Adrenal gland (tissue), 12 donors: Measurements from ENCODE around the gene CEP89. TPM values are rescaled to one million over a fixed set of nuclear protein-coding genes. Genes with fewer than 3 reads are reported as not detected.

ENCODE experiments used
- DNase-seq, 7 donors: peaks; one replicate each; pipeline ENCODE4 v3.0.0-alpha.2; 2019 to 2020
- H3K27ac ChIP-seq, 5 donors: fragments of 200-600 bp; sonication (generic) in 4 of 5; 1 replicate in 3 of 5; 2 replicates in 2 of 5; pipeline versions ENCODE4 v1.5.1 to v1.8.0; 2016 to 2020; ENCODE audit warnings: mild to moderate bottlenecking in 1 of 5
- H3K27me3 ChIP-seq: fragments of 200-600 bp; 2 replicates; pipeline ENCODE4 v1.8.0; 2021
- H3K36me3 ChIP-seq, 2 donors: fragments of 200-600 bp; replicated peaks in 1 of 2; 1 replicate in 1 of 2; 2 replicates in 1 of 2; pipeline versions ENCODE4 v1.5.1 to v1.8.0; 2018 to 2022
- H3K4me1 ChIP-seq, 2 donors: fragments of 200-600 bp; replicated peaks in 1 of 2; 1 replicate in 1 of 2; 2 replicates in 1 of 2; pipeline versions ENCODE4 v1.5.1 to v1.8.0; 2018 to 2021
- H3K4me3 ChIP-seq, 4 donors: fragments of 200-600 bp; sonication (generic) in 3 of 4; one replicate each; pipeline ENCODE4 v1.5.1; 2016 to 2018
- H3K9me3 ChIP-seq, 3 donors: fragments of 200-600 bp; sonication (generic) in 1 of 3; replicated peaks in 1 of 3; 1 replicate in 2 of 3; 2 replicates in 1 of 3; pipeline versions ENCODE4 v1.5.1 to v1.8.0; 2016 to 2021
- POLR2A ChIP-seq, 2 donors: fragments of 450-650 bp; IDR thresholded peaks; one replicate each; pipeline ENCODE4 v1.6.1; 2017; ENCODE audit warnings: antibody characterized with exemption in 2 of 2, mild to moderate bottlenecking in 2 of 2, moderate library complexity in 1 of 2
- WGBS, 4 donors: extraction: QIAGEN DNeasy Blood & Tissue Kit in 2 of 4; methylation state at CpG; one replicate each; pipeline versions ENCODE4 v1.1.5 to v1.1.7; 2013 to 2017; 5-methylcytosine and 5-hydroxymethylcytosine counted together
- intact Hi-C, 2 donors: fragments of 100-400 bp; cut with DNase I; formaldehyde crosslinking; loops; one replicate each; pipeline versions ENCODE4 v1.14.1 to v1.15.0; 2022 to 2023
- polyA plus RNA-seq, 3 donors: library from polyadenylated mRNA; stranded (reverse); fragments of 200-250 nt in 2 of 3; fragments of 350-450 nt in 1 of 3; fragmentation: Illumina TruSeq in 1 of 3; extraction: RNeasy Lipid Tissue Mini Kit (QIAGEN cat#74804) in 1 of 3; gene quantifications; one replicate each; pipeline ENCODE4 v1.2.3, GENCODE V29; 2013 to 2014
- total RNA-seq, 9 donors: library from RNA; depleted of rRNA in 4 of 9; stranded (reverse); fragments of >200 nt in 4 of 9; fragments of 120-200 nt in 1 of 9; fragmentation: NEBNext Ultra II Directional in 1 of 9; extraction: Animal tissue kit (Norgen Biotek cat#: 25700) in 1 of 9; gene quantifications; one replicate each; pipeline versions ENCODE4 v1.1.0 to v1.2.4, GENCODE V29; 2013 to 2023
- TF ChIP-seq, protein P1 (sequence below), 6 experiments: fragments of 450-650 bp in 4 of 6; fragments of 200-600 bp in 2 of 6; sonication (generic) in 1 of 6; IDR thresholded peaks; 1 replicate in 5 of 6; 2 replicates in 1 of 6; pipeline versions ENCODE4 v1.5.1 to v1.8.0; 2016 to 2021; ENCODE audit warnings: antibody characterized with exemption in 6 of 6, mild to moderate bottlenecking in 2 of 6, moderate library complexity in 1 of 6
- donor health status: healthy with polysubstance abuse.
- donor health status: Bipolar disorder and iron deficiency.
- donor health status: DM: yes; HTN: yes; CAD: no.
- donor health status: DM: no; HTN: no; CAD: no.
- donor health status: DM: no; HTN: no; CAD: no.
- donor health status: DM: yes; HTN: yes; CAD: no.

Gene CEP89
- total and polyA plus RNA-seq, 12 donors, result 9.2 to 20.1 (median 13.9) TPM

DNA sequence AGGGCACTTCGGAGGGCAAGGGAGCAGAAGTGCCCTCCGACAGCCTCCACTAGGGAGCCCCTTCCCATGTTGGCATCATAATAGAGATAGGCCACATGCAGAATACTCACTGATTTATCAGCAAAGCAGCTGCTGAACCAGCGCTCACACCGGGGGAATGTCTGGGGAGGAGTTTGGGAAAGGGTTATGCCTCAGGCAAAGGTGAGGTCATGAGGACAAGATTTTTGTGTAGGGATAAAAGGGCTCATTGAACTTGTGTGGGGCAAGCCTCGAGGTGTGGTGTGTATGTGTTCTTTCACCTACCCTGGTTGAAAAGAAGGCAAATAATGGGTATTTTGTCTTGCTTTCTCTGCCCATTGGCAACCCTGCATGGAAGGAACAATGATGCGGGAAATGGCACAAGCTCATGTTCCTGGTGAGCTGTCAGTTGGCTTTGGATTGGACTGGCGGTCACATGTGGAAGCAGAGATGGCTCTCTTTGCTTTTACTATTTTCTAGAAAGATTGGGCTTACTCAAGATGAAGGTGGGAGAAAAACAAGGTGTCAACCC, 63.0 kb downstream of the CEP89 start:
- no peak overlapping the region for H3K27ac ChIP-seq
- no peaks in the 10 kb centered on the region for H3K9me3 ChIP-seq
- no peaks in the 10 kb centered on the region for H3K36me3 ChIP-seq
- no peak overlapping the region for H3K4me3 ChIP-seq
- TF ChIP-seq POLR2A (IDR thresholded peaks at IDR 0.05), result no peak
- TF ChIP-seq, protein P1, sequence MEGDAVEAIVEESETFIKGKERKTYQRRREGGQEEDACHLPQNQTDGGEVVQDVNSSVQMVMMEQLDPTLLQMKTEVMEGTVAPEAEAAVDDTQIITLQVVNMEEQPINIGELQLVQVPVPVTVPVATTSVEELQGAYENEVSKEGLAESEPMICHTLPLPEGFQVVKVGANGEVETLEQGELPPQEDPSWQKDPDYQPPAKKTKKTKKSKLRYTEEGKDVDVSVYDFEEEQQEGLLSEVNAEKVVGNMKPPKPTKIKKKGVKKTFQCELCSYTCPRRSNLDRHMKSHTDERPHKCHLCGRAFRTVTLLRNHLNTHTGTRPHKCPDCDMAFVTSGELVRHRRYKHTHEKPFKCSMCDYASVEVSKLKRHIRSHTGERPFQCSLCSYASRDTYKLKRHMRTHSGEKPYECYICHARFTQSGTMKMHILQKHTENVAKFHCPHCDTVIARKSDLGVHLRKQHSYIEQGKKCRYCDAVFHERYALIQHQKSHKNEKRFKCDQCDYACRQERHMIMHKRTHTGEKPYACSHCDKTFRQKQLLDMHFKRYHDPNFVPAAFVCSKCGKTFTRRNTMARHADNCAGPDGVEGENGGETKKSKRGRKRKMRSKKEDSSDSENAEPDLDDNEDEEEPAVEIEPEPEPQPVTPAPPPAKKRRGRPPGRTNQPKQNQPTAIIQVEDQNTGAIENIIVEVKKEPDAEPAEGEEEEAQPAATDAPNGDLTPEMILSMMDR (IDR thresholded peaks at IDR 0.05), result no peak
- no peak for DNase-seq
- H3K27me3 ChIP-seq, result no peaks in the 10 kb centered on the region
- intact Hi-C loops, result no loop called here
- WGBS, 4 donors, result 93 to 97% (median 96%) methylated on average over 7 of the region's 7 CpGs
- no peaks in the 10 kb centered on the region for H3K4me1 ChIP-seq

GRCh38 chr19:32902448-32902847, 69.3 kb downstream of the CEP89 start:
- no peak overlapping the region for H3K4me3 ChIP-seq
- intact Hi-C loops, result no loop called here
- no peak for DNase-seq
- TF ChIP-seq, protein P1 (IDR thresholded peaks at IDR 0.05), result no peak
- no peak for TF ChIP-seq POLR2A (IDR thresholded peaks at IDR 0.05)
- WGBS, 4 donors, result 81 to 90% (median 83%) methylated on average over 7 of the region's 7 CpGs
- no peaks in the 10 kb centered on the region for H3K4me1 ChIP-seq
- no peaks in the 10 kb centered on the region for H3K27me3 ChIP-seq
- H3K27ac ChIP-seq, result no peak overlapping the region
- H3K9me3 ChIP-seq, result no peaks in the 10 kb centered on the region
- peaks cover 0 to 18% of the 10 kb centered on the region in 2 donors for H3K36me3 ChIP-seq

- Histone ChIP-seq H3K27ac (no peak overlapping the region), H3K36me3 (peaks cover 0 to 18% of the 10 kb centered on the region in 2 donors), H3K4me1 (no peaks in the 10 kb centered on the region), H3K9me3 (no peaks in the 10 kb centered on the region), H3K4me3 (no peak overlapping the region), H3K27me3 (no peaks in the 10 kb centered on the region)
- intact Hi-C loops, result no loop called here
- no peak for DNase-seq
- TF ChIP-seq, protein P1 (IDR thresholded peaks at IDR 0.05), result no peak
- no peak for TF ChIP-seq POLR2A (IDR thresholded peaks at IDR 0.05)
- WGBS, 4 donors, result 88 to 100% (median 93%) methylated on average over 3 to 5 of the region's 5 CpGs
Observed at GRCh38 chr19:32901504-32902161, 70.1 kb downstream of the CEP89 start.

DNA sequence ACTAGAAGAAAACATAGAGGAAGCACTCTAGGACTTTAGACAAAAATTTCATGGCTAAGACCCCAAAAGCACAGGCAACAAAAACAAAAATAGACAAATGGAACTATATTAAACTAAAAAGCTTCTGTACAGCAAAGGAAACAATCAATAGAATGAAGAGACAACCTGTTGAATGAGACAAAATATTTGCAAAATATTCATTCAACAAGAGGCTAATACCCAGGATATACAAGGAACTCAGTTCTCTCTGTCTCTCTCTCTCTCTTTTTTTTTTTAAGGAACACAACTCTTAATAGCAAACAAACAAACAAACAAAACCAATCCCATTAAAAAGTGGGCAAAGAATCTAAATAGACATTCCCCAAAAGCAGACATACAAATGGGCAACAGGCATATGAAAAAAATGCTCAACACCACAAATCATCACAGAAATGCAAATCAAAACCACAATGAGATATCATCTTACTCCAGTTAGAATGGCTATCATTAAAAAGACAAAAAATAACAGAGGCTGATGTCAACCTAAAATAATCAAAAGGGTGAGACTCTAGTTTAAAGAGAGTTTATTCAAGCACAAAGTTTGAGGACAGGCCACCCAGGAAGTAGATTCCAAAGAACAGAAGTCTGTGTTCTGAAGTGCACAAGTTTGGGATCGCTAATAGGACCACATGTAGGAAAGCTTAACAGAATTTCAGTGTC, 75.1 kb downstream of the CEP89 start:
- H3K4me3 ChIP-seq, result no peak overlapping the region
- no peaks in the 10 kb centered on the region for H3K4me1 ChIP-seq
- intact Hi-C loops, result no loop called here
- TF ChIP-seq POLR2A (IDR thresholded peaks at IDR 0.05), result no peak
- TF ChIP-seq, protein P1 (IDR thresholded peaks at IDR 0.05), result no peak
- peaks cover 0 to 11% of the 10 kb centered on the region in 2 donors for H3K36me3 ChIP-seq
- no peaks in the 10 kb centered on the region for H3K27me3 ChIP-seq
- H3K27ac ChIP-seq, result no peak overlapping the region
- no peak for DNase-seq
- WGBS, 4 donors, result 93 to 100% (median 96%) methylated on average over 1 of the region's 1 CpG
- H3K9me3 ChIP-seq, result peaks cover 0 to 16% (median 0%) of the 10 kb centered on the region in 3 donors
